HEK293T (cell line): ENCODE data around the gene CXXC5.

Source experiments
- CTCF ChIA-PET: fragments of 350-600 bp; formaldehyde crosslinking; extraction: SDS; loops from one replicate; lab custom pipeline; 2021; ENCODE audit warnings: antibody characterized with exemption, inconsistent platforms; lab: Yijun Ruan, JAX
- POLR2A ChIA-PET: fragments of 350-600 bp; formaldehyde crosslinking; extraction: SDS; loops from one replicate; lab custom pipeline; 2020; ENCODE audit warnings: antibody characterized with exemption, inconsistent platforms; lab: Yijun Ruan, JAX
- DNase-seq: peaks from one replicate; pipeline ENCODE4 v3.0.0; 2012; ENCODE audit warnings: mixed read lengths; ENCODE audit errors: extremely low spot score
- ARNT ChIP-seq: fragments of 450-650 bp; IDR thresholded peaks from 2 replicates; pipeline ENCODE4 v1.6.1; 2017; ENCODE audit warnings: mild to moderate bottlenecking
- BHLHE40 ChIP-seq: fragments of 450-650 bp; IDR thresholded peaks from 2 replicates; pipeline ENCODE4 v1.6.1; 2016; ENCODE audit warnings: mild to moderate bottlenecking, moderate library complexity, borderline replicate concordance
- CTBP1 ChIP-seq: fragments of 450-650 bp; IDR thresholded peaks from 2 replicates; pipeline ENCODE4 v1.6.1; 2016; ENCODE audit warnings: borderline replicate concordance
- ELF4 ChIP-seq: fragments of 450-650 bp; IDR thresholded peaks from 2 replicates; pipeline ENCODE4 v1.6.1; 2017; ENCODE audit warnings: antibody characterized with exemption
- FOXA1 ChIP-seq: fragments of 450-650 bp; IDR thresholded peaks from 2 replicates; pipeline ENCODE4 v1.6.1; 2016; ENCODE audit warnings: mild to moderate bottlenecking
- FOXK2 ChIP-seq: fragments of 450-650 bp; IDR thresholded peaks from 2 replicates; pipeline ENCODE4 v1.6.1; 2016; ENCODE audit warnings: mild to moderate bottlenecking
- FOXM1 ChIP-seq: fragments of 450-650 bp; IDR thresholded peaks from 2 replicates; pipeline ENCODE4 v1.6.1; 2017; ENCODE audit warnings: mild to moderate bottlenecking, borderline replicate concordance
- HDGF ChIP-seq: fragments of 450-650 bp; IDR thresholded peaks from 2 replicates; pipeline ENCODE4 v1.6.1; 2017; ENCODE audit warnings: antibody characterized with exemption, borderline replicate concordance
- L3MBTL2 ChIP-seq: fragments of 450-650 bp; conservative IDR thresholded peaks from 2 replicates; pipeline ENCODE4 v1.6.1; 2016; ENCODE audit warnings: mild to moderate bottlenecking
- LEF1 ChIP-seq: fragments of 450-650 bp; IDR thresholded peaks from 2 replicates; pipeline ENCODE4 v1.6.1; 2017; ENCODE audit warnings: mild to moderate bottlenecking, borderline replicate concordance
- NFRKB ChIP-seq: fragments of 450-650 bp; IDR thresholded peaks from 2 replicates; pipeline ENCODE4 v1.6.1; 2016; ENCODE audit warnings: mild to moderate bottlenecking, moderate library complexity
- PKNOX1 ChIP-seq: fragments of 450-650 bp; IDR thresholded peaks from 2 replicates; pipeline ENCODE4 v1.6.1; 2016
- SP1 ChIP-seq: fragments of 450-650 bp; IDR thresholded peaks from 2 replicates; pipeline ENCODE4 v1.6.1; 2017
- SUZ12 ChIP-seq: fragments of 450-650 bp; IDR thresholded peaks from 2 replicates; pipeline ENCODE4 v1.6.1; 2016; ENCODE audit warnings: mild to moderate bottlenecking
- TARDBP ChIP-seq: fragments of 450-650 bp; IDR thresholded peaks from 2 replicates; pipeline ENCODE4 v1.6.1; 2016
- ZNF384 ChIP-seq: fragments of 450-650 bp; IDR thresholded peaks from 2 replicates; pipeline ENCODE4 v1.6.1; 2016

CXXC5 gene

GRCh38 chr5:139683295-139684271 lies 35.4 kb downstream of the CXXC5 start:
- ChIA-PET POLR2A (no interaction called here), CTCF (interaction anchor here (1.3 kb wide), 1 partner anchor 14 kb away, joined by 3 read pairs; no protein-coding TSS in a partner anchor)
- TF ChIP-seq ARNT (no peak), L3MBTL2 (no peak), LEF1 (no peak), SUZ12 (no peak), FOXA1 (no peak), SP1 (no peak), ELF4 (no peak), CTBP1 (no peak), TARDBP (no peak), PKNOX1 (no peak), BHLHE40 (no peak), ZNF384 (no peak), FOXM1 (no peak), FOXK2 (no peak), HDGF (no peak), NFRKB (no peak)
- no peak for DNase-seq

GRCh38 chr5:139684350-139684880 lies 36.3 kb downstream of the CXXC5 start:
- CTCF ChIA-PET = interaction anchor here (1.3 kb wide), 1 partner anchor 15 kb away, joined by 3 read pairs; no protein-coding TSS in a partner anchor
- POLR2A ChIA-PET = no interaction called here
- TF ChIP-seq NFRKB (no peak), FOXK2 (no peak), SUZ12 (no peak)
- no peak for DNase-seq

DNA sequence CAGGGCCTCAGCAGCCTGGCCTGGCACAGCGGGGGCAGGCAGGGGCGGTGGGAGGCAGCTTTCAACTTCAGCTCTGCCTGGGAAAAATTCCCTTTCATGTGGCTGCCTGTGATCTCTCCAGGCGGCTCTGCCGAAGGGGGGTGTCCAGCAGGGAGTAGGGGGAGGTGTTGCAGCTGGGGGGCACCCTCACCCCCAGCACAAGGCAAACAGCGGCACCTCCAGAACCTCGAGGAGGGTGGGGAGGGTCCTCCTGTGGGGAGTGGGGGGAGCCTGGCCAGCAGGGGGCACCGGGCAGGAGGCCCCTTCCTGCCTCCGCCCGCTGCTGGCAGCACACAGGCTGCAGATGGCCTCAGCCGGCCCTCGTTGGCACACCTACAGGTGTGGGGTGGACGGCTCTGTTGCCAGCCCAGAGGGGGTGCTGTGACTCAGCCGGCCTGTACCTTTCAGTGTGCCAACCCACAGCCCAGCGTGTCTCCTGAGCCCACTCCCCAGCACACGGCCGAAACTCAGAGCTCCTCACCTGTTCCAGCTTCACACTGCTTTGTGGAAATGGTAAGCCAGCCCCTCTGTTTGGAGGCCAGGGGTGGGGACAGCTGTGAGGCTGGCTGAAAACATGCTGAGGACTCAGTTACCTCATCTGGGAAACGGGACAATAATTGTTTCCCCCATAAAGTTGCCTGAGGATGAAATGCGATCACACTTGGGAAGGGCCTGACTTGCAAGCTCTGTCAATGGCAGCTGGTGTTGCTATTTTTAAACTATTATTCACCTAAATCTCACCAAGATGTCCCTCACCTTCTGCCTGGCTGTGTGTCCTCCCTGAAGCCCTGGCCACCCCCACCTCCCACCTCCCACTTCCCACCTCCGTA lies 37.0 kb downstream of the CXXC5 start:
- no peak for DNase-seq
- ChIA-PET CTCF (interaction anchor here (0.5 to 1.3 kb wide), 3 partner anchors 14 to 1301 kb away, joined by 3 to 5 read pairs (median 4); no protein-coding TSS in a partner anchor), POLR2A (no interaction called here)
- no peak for TF ChIP-seq NFRKB
- no peak for TF ChIP-seq HDGF
- TF ChIP-seq PKNOX1 = no peak
- TF ChIP-seq ELF4 = no peak
- no peak for TF ChIP-seq FOXA1
- TF ChIP-seq SUZ12 = no peak
- no peak for TF ChIP-seq L3MBTL2
- no peak for TF ChIP-seq FOXM1
- no peak for TF ChIP-seq ARNT
- no peak for TF ChIP-seq FOXK2
- TF ChIP-seq ZNF384 = no peak

- ChIA-PET POLR2A (no interaction called here), CTCF (interaction anchor here (0.5 to 1.3 kb wide), 2 partner anchors 15 to 1302 kb away, joined by 4 to 5 read pairs; no protein-coding TSS in a partner anchor)
- no peak for DNase-seq
- TF ChIP-seq LEF1 (no peak), PKNOX1 (no peak), SP1 (no peak), ELF4 (no peak)
These were observed 37.7 kb downstream of the CXXC5 start for GRCh38 chr5:139685886-139686285.

GRCh38 chr5:139686356-139686705 lies 38.2 kb downstream of the CXXC5 start:
- CTCF ChIA-PET = no interaction called here
- no peak for DNase-seq
- TF ChIP-seq HDGF (no peak), SP1 (no peak), ZNF384 (no peak), NFRKB (no peak), FOXM1 (no peak), ARNT (no peak), L3MBTL2 (no peak), FOXA1 (no peak)
- POLR2A ChIA-PET = no interaction called here
